Hematopoietic multipotent progenitor cell (in vitro differentiated cells): Measurements from ENCODE around the gene MEG3. TPM values are rescaled to one million over a fixed set of nuclear protein-coding genes. Genes with fewer than 3 reads are reported as not detected.

Experiments
- DNase-seq, 3 donors: peaks; one replicate each; pipeline ENCODE4 v3.0.0-alpha.2; 2011 to 2015; ENCODE audit warnings: low read depth in 2 of 3, low spot score in 2 of 3
- total RNA-seq: library from RNA; depleted of rRNA; stranded (reverse); fragments of >200 nt; gene quantifications from one replicate; pipeline ENCODE4 v1.2.3, GENCODE V29; 2012

Gene MEG3
- 22.4 TPM for total RNA-seq

DNA sequence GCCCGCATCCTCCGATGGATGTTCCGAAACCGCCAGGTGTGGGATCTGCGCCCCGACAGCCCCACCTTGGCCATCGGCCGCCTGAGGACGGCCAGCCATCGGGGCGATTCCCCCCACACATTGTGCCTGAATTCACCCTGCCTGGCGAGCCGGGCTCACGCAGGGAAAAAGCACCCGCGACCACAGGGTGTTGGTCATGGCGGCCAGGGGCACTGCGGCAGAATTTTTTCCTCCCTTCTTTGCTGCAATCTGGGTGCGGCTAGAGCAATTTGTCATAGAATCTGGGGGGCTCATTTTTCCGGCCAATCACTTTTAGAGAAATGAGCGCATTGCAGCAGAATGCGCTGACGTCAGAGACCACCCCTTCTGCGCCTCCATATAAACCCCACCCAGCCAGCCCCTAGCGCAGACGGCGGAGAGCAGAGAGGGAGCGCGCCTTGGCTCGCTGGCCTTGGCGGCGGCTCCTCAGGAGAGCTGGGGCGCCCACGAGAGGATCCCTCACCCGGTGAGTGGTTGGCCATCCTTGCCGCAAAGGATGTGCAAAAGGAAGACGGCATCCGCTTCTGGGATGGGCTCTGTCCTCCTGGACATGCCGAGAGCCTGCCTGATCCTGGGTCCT, at the start of gene MEG3:
MEG3 (plus strand) TSS at position 406 of the 619 bp plus-strand sequence.
- DNase-seq: peak in 2 of 3 donors; percentile 53 to 54

DNA sequence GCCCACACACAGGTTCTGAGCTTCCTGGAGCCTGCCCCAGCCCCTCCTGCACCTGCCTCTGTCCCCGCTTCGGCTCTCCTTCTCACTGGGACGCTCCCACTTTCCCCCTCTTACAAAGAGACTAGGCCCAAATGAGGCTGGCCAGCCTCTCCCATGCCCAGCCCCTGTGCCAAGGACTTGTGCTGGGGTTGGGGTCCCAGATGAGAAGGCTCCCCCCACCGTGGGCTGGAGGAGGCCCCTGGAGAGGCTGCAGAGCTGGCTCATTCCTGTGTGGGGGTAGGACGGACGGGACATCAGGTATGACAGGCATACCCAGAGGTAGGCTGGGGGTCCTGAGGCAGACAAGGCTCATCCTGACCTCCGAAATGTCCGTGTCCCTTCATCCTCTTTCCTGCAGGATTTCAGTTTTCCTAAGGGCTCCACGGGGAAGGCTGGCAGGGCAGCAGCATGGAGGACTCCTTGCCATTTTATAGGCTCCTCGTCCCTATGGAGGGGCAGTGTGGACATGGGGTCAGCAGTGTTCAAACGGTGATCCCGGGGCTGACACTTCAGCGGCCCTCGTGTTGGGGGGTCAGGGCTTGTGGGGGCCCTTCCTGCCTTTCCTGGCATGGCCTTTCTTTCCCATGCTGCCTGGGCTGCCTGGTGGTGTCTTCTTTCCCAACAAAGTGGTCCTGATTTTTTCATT, 49.1 kb upstream of the MEG3 start:
- DNase-seq: no peak

DNA sequence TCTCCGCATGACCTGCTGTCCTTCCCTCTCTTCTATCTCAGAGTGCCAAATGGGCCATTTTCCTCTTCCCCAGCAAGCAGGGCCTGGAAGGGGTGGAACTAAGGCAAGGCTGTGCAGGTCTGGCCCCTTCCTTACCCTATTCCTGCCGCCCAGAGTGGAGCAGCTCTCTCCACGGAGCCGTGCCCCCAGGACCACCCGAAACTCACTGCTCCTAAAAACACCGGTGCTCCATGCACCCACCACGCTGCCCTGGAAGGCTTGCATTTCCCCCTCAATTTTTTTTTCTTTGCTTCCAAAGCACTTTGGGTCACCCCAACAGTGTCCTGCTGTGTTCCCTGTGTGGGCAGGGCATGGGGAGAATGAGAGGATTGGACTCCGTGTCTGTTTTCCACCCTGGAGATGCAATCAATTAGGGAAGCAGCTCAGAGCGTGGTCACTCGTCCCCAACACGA, 48.5 kb upstream of the MEG3 start:
- DNase-seq: no peak

DNA sequence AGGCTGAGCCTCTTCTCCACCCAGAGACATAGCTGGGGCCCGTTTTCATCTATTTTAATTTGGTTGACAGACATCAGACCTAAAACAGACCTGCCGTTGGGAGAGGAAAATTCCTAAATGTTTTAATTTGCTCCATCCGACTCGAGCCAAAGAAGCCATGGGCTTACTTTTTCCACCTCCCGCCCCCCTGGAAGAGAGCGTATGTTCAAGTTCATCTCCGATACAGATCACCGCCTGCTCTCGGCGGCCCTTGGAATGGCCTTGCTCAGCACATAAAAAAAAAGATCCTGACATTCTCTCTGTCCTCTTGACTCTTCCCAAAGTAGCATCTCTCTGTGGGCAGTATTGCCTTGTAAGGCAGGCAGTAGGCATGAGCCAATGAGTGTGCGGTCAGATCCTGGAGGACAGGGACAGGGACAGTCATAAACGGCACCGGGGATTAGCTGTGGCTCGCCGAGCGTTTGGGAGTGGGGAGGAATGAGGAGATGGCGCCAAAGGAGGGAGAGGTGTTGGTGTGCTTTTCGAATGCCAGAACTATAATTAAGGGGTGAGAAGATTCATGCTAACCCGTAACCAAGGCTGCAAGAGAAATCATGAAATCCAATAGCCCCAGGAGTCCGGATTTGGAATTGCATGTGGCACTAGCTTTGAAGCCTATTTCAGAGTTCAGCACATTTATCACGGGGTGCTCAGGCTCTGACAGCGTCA, 47.9 kb upstream of the MEG3 start:
- no peak for DNase-seq

DNA sequence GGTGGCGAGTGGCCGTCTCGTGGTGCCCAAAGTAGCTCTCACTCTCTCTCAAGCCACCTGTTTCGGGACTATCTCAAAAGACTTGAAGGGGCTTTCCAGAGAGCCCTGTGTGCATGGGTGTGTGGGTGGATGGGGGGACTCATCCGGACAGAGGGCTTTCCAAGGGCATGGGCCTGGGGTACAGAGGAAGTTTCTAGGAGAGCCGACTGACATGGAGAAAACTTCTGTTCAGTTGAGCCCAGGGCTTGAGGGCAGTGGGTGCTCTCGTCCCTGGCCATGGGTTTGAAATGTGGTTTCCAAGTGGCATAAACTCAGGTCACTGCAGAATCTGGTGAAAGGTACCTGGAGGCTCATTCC, 47.4 kb upstream of the MEG3 start:
- no peak for DNase-seq

DNA sequence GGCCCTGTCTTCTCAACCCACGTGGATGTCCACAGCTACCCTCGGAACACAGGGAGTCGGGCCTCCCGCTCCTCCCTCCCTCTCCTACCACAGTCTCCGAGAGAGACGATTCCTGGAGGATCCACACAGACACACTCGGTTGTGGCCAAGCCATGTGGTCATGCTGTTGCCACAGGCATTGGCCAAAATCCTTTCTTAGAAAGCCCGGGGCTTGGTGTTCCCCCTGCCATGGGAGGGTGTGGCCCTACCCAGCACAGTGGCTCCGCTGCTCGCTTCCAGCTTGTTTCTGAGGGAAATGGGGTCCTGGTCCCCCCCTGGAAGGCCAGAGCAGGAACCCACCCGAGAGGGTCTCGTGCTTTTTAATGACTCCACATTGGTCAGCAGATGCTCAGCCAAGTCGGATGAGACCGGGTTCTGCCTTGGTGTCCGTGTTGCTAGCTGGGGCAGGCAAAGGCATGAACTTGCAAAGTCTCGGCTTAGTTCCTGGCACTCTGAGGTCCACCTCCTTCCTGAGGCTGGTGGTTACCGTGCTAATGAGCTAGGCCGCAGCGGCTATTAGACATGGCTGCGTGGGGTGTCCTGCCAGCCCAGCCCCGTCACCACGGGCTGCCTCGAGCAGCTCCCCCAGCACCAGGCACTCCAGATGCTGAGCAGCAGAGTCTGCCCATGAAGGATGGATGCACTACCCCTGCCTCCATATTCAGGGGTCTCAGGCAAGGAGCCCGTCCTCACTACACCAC, 46.8 kb upstream of the MEG3 start:
- no peak for DNase-seq

DNA sequence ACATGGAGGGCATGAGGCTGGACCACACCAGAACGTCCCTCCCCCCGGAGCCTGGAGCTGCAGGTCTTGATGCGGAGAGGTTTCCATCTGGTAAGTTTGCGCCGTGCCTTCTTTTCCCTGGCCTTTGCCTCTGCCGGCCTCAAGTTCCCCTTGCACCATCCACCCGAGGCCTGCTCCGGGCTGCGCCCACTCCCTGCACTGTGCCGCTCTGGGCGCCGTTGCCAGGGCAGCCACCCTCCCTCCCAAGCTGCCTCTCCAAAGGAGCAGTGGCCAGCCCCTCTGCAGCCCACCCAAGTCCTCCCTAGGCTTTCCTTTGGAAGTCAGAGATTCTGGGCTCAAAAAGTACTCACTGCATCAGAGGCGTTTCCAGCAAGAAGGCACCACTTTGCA, 46.2 kb upstream of the MEG3 start:
- no peak for DNase-seq

DNA sequence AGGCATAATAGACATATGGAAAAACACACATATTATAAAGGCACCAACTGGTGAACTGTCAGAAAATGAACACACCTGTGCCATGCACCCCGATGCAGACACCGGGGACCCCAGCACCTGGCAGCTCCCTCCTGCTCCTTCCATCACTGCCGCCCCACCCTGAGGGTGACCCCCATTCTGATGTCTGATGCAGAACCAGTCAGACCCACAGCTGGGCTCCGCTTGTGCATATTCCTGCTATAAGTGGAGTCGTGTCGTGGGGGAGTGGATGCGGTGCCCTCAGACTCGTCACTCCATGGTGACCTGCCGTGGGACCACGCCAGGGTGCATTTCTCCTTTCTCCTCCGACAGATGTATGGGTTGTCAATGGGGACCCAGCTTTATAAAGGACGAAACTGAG, 45.7 kb upstream of the MEG3 start:
- DNase-seq: no peak

DNA sequence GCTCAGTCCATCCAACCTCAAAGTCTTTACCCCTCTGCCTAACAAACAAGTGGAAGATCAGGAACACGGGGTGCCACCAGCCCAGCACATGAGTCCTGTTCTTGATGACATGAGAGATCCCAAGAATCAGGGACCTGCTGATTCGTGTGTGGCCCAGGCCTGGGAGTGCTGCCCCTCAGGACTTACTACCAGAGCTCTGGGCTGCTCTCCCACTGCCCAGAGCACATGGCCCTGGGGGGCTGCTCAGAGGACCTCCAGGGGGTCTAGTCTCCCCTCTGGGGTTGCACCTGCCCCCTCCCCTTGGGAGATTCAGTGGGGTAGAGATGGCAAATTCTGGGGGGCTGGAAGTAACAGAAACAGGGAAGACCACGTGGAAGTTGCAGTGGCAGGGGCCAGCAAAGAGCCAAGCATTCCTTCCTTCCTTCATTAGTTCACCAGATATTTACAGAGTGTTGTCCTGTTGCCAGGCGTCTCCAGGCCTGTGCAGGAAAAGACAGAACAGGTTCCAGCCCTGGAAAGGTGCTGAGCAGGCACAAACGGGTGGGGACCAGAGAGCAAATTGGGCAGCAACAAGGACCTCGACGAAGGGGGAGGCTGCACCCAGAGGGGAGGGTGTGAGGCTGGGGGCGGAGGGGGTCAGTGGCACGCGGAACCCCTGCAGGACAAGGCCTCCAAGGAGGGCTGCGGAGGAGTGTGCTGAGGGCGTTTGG, 45.1 kb upstream of the MEG3 start:
- DNase-seq: no peak

DNA sequence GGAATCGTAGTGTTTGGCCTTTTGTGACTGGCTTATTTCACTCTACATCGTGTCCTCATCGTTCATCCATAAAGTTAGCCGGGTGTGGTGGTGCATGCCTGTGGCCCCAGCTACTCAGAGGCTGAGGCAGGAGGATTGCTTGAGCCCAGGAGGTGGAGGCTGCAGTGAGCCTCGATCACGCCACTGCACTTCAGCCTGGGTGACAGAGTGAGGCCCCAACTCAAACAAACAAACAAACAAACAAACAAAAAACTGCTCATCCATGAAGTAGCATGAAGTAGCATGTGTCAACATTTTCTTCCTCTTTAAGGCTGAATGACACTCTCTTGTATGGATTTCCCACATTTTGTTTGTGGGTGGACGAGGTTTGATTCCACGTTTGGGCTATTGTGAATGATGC, 44.0 kb upstream of the MEG3 start:
- no peak for DNase-seq

DNA sequence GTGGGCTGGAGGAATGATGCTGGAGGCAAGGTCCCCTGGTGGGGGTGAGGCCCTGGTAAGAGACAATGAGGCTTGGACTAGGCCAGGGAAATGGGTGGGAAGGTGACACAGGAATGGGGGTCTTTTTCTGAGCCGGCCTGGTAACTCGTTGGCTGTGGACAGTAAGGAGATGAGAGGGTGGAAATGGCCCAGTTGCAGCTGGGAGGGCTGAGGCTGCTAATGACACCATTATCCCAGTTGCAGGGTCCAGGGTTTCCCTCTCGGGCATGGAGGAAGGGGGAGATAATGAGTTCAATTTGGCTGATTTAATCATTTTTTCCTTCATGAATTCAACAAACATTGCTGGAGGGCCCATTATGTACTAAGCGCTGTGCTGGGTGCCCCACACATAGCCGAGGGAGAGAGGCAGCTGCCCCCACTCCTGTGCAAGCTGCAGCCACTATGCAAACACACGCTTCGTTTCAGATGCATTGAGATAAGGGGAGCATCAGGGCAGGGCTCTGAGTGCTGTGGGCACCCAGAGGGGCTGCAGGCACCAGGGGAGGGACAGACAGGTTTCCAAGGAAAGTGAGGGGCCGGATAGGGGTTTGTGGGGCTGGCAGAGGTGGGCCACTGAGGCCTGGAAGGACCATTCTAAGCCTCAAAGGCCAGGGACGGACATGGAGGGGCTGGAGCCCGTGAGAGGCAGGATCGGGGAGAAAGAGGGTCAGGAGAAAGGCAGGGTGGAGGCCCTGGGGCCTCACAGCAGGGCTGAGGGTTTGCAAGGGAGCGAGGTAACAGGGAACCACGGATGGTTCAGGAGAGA, 43.2 kb upstream of the MEG3 start:
- DNase-seq: no peak

DNA sequence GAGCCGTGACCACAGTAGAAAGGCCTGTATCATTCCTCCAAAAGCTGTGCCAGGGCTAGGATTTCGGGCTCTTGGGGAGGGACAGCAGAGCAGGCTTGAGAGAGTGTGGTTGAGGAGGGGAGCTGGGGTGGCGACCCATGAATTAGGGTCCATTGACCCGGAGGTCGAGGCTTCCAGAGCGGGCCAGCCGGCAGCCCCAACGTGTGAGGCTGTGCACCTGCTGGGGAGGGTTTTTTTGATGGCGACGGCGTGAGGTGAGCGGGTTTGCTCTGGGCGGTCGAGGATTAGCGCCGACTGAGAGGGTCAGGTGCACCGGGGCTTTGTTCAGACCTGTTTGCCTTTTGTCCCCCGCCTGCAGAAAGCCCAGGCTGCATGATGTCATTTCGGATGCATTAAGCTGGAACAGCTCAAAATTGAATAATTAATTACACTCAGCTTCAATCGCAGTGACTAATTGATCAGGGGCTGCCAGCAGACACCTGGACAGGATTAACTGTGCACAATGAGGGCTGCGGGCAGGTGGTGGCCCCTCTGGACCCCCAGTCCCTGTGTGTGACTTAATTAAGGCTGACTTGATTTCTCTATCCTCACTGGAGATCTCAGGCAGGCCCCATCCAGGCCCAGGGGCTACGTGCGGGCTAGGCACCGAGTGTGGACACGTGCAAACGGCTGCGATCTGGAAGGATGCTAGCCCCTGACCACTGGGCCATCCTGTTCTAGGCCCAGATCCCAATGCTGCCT, 42.1 kb upstream of the MEG3 start:
- no peak for DNase-seq

DNA sequence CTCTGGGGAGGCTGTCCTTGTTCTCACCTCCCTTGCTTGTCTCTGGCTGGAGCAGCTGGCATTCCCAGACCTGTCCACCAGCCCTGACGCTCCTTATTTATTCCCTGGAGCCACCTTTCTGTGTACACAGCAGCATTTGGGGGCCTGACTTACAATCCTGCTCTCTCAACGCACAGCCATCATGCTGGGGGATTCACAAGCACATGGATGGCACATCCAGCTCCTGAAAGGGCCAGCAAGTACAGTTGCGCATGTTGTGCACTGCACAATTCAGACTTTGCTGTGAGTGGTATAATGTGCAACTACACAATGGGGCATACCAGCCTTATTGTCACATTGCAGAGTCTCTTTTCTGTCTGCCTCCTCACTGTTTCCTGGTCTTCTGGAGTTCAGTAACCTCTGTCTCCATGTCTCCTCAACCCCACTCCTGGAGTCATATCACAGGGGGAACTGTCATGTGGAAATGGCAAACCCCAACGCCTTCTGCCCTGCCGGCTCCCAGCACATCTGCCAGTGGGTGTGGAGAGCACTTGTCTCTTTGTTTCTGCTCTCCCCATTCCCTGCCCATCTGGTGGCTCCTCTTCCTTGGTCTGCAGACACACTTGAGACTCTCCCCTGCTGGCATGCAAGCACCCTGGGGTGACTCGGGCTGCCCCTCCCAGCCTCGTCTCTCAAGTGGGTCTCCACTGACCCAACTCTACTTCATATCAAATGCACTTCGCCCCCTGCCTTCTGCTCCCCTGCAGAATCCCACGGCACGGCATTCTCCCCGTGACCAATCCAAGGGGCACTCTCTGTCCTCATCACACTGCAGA, 41.2 kb upstream of the MEG3 start:
- DNase-seq: no peak

DNA sequence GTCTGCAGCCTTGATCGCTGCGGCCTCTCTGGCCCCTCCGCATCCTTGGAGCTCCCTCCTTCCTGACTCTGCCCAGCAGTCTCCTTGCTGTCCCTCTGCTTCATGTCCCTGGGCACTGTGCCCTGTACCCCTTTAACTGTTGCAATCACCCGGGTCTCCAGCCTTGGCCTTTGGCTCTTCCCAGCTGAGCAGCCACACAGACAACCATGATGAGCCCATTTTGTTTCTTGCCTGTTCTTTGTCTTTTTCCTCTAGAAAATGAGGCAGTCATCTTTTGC, 40.6 kb upstream of the MEG3 start:
- no peak for DNase-seq

DNA sequence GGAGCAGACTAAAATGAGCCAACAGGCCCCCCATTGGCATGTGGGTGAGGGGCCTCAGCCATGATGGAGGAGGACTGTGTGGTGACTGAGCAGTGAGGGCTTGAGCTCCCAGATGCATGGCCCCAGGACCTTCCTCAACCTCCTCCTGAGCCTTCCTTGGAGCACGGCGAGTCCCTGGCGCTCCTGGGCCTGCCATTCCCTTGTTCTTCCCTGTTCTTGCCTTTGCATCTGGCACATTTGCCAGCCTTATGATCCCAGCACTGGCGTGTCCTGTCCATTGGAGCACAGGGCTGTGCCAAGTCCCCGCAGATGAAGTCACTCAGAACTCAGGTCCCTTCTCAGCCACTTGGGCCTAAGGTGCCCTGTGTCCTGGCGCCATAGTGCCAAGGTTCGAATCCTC, 40.3 kb upstream of the MEG3 start:
- DNase-seq: no peak

DNA sequence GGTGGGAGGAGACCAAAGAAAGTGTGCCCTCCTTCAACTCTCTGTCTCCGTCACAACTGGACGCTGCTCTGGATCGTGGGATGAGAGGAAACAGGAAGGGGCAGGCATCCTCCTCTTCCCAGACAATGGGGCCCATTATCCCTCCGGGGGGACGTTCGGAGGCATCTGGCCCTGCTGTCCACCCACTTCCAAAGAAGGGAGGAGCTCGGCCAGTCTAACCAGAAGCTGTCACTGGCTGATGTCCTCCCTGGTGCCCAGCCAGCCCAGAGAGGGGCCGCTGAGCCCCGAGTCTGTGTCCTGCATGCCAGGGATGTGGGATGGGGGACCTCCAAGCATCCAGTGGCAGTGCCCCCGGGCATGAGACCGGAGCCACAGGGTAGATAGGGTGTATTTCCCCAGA, 39.8 kb upstream of the MEG3 start:
- DNase-seq: no peak

DNA sequence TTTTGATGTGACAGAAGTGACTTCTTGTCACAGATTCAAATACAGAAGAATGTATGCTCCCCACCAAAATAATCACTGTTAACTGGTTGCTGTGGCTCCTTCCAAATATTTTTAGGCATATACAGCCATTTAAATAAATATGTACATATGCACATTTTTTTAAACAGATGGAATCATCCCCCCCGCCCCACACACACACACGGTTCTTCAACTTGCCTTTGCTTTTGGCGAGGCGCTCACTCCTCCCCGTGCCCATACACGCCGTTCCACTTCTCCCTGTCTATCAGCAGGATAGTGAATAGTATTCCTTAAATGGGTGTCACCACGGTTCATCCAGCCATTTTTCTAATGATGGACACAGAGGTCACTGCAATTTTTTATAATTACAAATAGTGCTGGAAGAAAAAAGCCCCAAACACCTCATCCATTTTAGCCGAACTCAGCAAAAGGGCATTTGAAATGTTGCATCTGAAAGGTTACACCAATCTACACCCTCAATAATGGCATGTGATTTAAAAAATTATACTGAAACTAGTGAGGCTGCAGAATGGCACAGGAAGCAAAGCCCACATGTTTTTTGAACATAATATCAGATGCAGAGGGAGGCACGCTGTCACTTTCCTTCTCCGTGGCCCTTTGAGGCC, 39.2 kb upstream of the MEG3 start:
- DNase-seq: no peak

DNA sequence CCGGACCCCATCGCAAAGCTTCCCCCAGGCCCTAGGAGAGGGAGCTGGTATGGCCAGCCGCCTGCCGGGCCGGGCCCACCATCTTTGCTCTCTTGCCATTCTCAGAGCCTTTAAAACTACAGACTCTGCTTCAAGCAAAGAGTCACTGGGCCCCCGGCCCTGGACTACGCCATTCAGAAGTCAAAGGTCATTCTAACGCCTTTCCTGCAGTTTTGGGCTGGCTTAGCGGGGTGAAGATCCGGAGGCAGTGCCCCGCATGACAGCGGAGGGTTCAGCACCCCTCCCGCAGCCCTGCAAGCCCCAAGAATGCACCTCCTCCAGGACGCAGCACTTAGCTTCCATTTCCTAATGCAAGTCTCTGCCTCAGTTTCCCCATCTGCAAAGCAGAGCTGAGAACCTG, 38.3 kb upstream of the MEG3 start:
- no peak for DNase-seq
